HG03432 (cell line): ENCODE results near the gene RTN4R.
"Not testable (repeated sequence)": the region's sequence is repeated elsewhere in the genome, so short reads cannot be mapped to it uniquely, and the experiment has no call there.

Experiments used
- ATAC-seq: cut with Tn5 transposase; IDR thresholded peaks from one replicate; pipeline ENCODE4 v1.9.1; 2021; ENCODE audit warnings: mild to moderate bottlenecking, moderate library complexity; ENCODE audit not compliant: unreplicated experiment

The RTN4R gene

GRCh38 chr22:20305894-20306645 is 38.0 kb upstream of the RTN4R start:
- no peak for ATAC-seq

GRCh38 chr22:20305230-20305893 is 37.2 kb upstream of the RTN4R start:
- ATAC-seq, result not testable (repeated sequence)

- no peak for ATAC-seq
These were observed 36.5 kb upstream of the RTN4R start for GRCh38 chr22:20304646-20305045.

DNA sequence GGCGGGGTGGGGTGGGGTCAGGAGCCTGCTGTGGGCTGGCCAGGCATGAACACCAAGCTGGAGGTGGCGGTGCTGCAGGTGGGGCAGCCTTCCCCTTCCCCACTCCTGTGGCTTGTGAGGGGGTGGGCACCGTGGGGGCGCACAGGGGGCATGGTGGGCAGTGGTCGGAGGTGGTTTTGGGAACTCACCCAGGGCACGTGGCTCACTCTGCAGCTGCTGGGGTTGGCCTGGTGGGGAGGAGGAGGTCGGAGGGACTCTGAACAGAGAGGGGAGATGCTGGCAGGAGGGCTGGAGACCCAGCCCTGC is 35.1 kb upstream of the RTN4R start:
- ATAC-seq, result not testable (repeated sequence)

- ATAC-seq, result no peak
These were observed 34.5 kb upstream of the RTN4R start for GRCh38 chr22:20302438-20303228.

DNA sequence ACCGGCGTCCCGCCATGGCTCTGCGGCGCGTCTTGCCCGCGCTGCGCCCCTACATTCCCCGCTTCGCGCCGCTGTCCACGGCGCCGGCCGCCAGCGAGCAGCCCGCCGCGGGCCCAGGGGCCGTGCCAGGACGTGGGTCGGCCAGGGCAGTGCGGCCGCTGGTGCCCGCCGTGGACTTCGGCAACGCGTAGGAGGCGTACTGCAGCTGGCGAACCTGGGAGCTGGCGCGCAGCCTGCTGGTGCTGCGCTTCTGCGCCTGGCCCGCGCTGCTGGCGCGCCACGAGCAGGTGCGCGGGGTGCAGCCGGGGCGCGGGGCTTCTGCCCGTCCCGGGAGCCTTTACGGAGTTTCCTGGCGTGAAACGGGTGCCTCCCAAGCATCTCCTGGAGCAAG is 31.6 kb upstream of the RTN4R start:
- peak; percentile 24 for ATAC-seq

GRCh38 chr22:20298803-20299745 is 31.0 kb upstream of the RTN4R start:
- peak; percentile 70 for ATAC-seq

DNA sequence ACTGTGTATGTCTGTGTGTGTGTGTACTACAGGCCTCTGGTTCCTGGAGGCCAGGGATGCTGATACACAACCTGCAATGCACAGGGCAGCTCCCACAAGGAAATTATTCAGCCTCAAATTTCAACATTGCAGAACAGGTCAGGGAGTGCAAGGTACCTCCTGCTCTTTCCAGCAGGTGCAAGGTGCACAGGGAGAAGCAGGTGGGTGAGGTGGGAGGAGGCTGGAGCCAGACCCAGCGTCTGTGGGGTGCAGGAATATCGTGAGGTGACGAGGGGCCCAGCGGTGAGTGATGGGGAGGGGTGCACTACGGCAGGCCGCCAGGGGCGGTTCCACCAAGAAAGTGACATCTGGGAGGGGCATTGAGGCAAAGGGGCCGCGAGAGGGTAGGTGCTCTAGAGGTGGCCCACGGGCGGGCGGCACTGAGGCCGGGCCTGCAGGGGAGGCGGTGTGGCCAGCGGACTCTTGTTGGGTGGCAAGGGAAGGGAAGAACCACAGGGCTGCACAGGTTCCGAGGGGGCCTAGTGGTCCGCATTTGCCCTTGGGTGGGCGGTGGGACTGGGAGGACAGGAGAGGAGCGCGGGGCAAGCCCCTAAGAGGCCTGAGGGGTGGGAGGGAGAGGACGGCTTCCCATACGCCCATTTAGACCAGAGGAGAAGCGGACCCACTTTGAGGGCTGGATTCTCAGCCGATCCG is 30.1 kb upstream of the RTN4R start:
- ATAC-seq, result no peak

- no peak for ATAC-seq
These were observed 29.4 kb upstream of the RTN4R start for GRCh38 chr22:20297414-20298109.

DNA sequence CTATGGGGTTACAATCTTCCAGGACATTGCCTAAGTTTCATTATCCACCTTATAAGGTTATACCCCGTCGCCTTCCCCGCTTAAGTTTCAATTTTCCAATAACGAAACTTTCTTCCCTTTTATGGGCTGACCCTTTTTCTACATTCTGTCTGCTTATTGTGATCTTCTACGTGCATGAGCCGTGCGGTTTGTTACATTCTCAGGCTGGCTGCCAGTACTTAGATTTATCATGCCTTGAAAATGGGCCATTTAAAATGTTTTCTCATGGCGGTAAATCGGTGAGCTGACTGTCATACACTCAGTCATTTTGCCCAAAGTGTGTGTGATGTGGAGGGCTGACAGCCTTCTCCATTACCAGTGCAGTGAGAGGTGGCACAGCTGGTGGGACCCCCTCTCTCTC is 28.5 kb upstream of the RTN4R start:
- ATAC-seq, result no peak

- ATAC-seq, result no peak
These were observed 27.3 kb upstream of the RTN4R start for GRCh38 chr22:20295262-20296064.

DNA sequence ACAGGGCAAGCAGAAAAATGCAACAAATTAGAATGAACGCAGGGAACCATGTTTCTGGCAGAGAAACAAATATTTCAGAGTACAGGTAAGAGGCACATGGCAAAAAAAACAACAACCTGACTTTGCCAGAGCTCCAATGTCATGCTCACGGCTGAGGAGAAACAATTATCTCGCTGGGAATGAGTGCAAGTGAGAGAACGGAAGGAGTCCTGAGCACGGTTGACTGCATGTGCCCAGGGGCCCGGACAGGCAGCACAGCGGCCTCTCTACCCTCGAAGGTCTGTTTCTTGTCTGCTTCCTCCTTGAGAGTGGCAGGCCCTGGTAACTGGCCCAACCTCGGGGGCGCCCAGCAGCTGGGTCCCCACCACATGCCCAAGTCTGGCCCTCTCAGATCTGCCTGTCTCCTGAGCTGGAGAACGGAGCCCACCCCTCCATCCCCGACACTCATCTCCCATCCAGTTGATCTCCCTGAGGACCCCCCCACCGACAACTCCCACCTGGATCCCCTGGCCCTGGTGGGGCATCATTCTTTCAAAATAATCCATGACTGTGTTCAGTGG is 24.6 kb upstream of the RTN4R start:
- no peak for ATAC-seq

DNA sequence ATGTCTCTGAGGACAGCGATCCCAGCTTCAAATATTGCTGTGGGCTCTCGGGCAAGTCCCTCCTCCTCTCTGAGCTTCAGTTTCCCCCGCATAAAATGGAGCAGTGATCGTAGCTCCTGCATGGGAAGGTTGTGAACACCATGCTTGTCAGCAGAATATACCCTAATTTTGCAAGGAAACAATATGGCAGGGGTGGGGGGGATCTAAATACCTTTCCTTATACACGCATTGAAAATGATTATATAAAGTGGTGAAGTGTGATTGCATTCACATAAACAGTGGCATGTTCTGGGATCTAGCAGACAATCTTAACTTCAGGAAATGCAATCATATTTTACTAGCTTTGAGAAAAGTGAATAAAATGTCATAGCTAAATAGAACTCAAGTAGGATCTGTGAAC is 24.0 kb upstream of the RTN4R start:
- ATAC-seq, result no peak

DNA sequence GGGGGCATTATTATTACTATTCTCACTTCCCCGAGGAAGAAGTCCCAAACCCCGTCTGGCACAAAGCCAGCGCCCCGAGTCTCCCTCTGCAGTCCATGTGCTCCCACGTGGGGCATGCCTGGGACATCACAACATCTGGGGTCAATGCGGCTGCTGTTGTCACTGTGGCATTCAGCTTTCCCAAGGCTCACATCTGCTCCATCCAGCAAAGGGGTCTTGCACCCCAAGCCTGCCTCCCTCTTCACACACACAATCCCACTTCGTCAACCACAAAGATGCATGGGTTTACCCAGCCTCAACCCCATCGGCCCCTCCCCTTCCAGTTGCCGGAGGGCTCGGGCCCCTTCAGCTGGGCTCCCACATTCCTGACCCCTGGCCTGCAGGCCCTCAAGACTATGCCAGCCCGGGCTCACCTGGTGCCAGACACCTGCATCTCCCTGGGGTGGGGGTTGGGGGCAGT is 23.5 kb upstream of the RTN4R start:
- ATAC-seq, result no peak

GRCh38 chr22:20291249-20291586 is 23.1 kb upstream of the RTN4R start:
- ATAC-seq, result no peak

DNA sequence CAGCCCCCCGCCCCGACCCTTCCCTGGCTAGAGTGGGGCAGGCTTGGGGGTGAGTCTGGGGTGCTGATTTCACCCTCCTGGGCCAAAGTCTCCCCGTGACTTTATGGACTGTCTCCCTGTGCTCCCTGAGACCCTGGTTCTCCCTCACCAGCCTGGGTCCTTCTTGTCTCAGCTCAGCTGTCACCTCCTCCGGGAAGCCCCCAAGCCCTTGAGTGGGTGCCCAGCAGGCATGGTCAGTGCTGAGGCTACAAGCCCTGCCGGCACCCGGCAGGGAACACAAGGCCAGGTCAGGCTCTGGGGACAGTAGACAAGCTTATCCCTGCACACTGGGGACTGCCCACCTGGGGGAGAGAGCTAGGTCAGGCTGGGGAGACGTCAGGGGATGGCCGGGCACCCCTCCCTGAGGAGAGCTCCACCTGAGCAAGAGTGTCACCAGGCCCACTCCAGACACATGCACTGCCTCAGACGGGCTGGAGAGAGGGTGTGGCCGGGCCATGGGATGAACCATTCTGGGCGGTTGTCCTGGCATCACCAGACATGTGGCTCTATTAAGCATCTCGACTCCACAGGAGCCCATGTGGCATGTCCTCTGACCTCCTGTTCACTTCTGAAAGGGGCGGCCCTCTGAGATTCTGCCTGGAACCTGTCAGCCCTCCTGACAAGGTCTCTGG is 22.6 kb upstream of the RTN4R start:
- ATAC-seq, result no peak

GRCh38 chr22:20290045-20290392 is 21.9 kb upstream of the RTN4R start:
- no peak for ATAC-seq
